Measurements from ENCODE around the gene CNTNAP5. TPM values are rescaled to one million over a fixed set of nuclear protein-coding genes. Genes with fewer than 3 reads are reported as not detected.

The CNTNAP5 gene
- total RNA-seq, 1 experiment from 2014 or later = 0.48 TPM

GRCh38 chr2:124875627-124876244, 850.6 kb downstream of the CNTNAP5 start:
- no peak overlapping the region for H3K14ac ChIP-seq (ENCODE audit: insufficient read depth, low read length)
- H2AFZ ChIP-seq (ENCODE audit: low read length) = no peak overlapping the region
- no peaks in the 10 kb centered on the region for H3K9me3 ChIP-seq (ENCODE audit: control insufficient read depth, low read depth, low read length)
- no peak overlapping the region for H3K23ac ChIP-seq (ENCODE audit: insufficient read length, low read depth, low read length)
- H2BK15ac ChIP-seq (ENCODE audit: low read depth, low read length) = no peak overlapping the region
- H4K91ac ChIP-seq (ENCODE audit: insufficient read length, low read depth, low read length) = no peak overlapping the region
- Mint-ChIP-seq H3K27me3 (ENCODE audit: low read depth) (no peaks in the 10 kb centered on the region), H3K4me3 (no peak overlapping the region), H3K36me3 (ENCODE audit: insufficient read depth in 1 of 3, low read depth in 3 of 3) (no peaks in the 10 kb centered on the region; a peak in 1 of 7 replicates), H3K9me3 (no peaks in the 10 kb centered on the region; a peak in 1 of 5 replicates), H3K27ac (peak overlapping the region in 1 of 3 experiments; percentile 22; a peak in 1 of 7 replicates), H3K4me1 (peaks cover 1% of the 10 kb centered on the region in 2 experiments)
- no peak overlapping the region for H3K9ac ChIP-seq (ENCODE audit: extremely low read depth, insufficient read length, low read length)
- H3K27me3 ChIP-seq (ENCODE audit: insufficient read depth, low read length) = no peaks in the 10 kb centered on the region
- H3K4me2 ChIP-seq (ENCODE audit: insufficient read depth, insufficient read length, low read length) = no peak overlapping the region
- no peaks in the 10 kb centered on the region for H3K79me2 ChIP-seq (ENCODE audit: insufficient read depth, low read length)
- no peak overlapping the region for H4K5ac ChIP-seq (ENCODE audit: insufficient read length, low read depth, low read length)
- H3K56ac ChIP-seq (ENCODE audit: insufficient read length, low read depth, low read length) = no peak overlapping the region
- H2BK120ac ChIP-seq (ENCODE audit: low read depth, low read length, poor library complexity, severe bottlenecking) = no peak overlapping the region
- no peak overlapping the region for H3T11ph ChIP-seq (ENCODE audit: low read length)
- H4K20me1 ChIP-seq (ENCODE audit: control insufficient read depth, insufficient read depth, insufficient read length) = no peaks in the 10 kb centered on the region
- no peak overlapping the region for H4K8ac ChIP-seq (replicated peaks; ENCODE audit: insufficient read length, low read depth, low read length)
- H2BK12ac ChIP-seq (ENCODE audit: insufficient read length, low read depth, low read length) = no peak overlapping the region
- no peak overlapping the region for H2BK20ac ChIP-seq (ENCODE audit: low read depth, low read length, poor library complexity, severe bottlenecking)
- no peak overlapping the region for H3K27ac ChIP-seq (ENCODE audit: insufficient read length, low read depth, low read length)
- H3K23me2 ChIP-seq (ENCODE audit: insufficient read length, low read depth, low read length, poor library complexity, severe bottlenecking) = no peaks in the 10 kb centered on the region
- no peak overlapping the region for H2BK5ac ChIP-seq (ENCODE audit: insufficient read length, low read length)
- no CpG with 5 or more reads among the region's 3 CpGs for WGBS (ENCODE audit: extremely low coverage, insufficient read length, low lambda C conversion rate)
- no peak overlapping the region for H3K4ac ChIP-seq (ENCODE audit: low read depth, low read length)
- no peak for TF ChIP-seq CTCF (conservative IDR thresholded peaks at IDR 0.05)
- H3K4me1 ChIP-seq (ENCODE audit: insufficient read depth, low read length) = peaks cover 1% of the 10 kb centered on the region; the same call in 1 of the 2 replicates
- no peak overlapping the region for H2AK5ac ChIP-seq (ENCODE audit: insufficient read length, low read length)
- no peak for DNase-seq
- H3K79me1 ChIP-seq (ENCODE audit: insufficient read depth, low read depth, low read length, poor library complexity, severe bottlenecking) = no peaks in the 10 kb centered on the region
- no peak overlapping the region for H3K18ac ChIP-seq (ENCODE audit: insufficient read length, low read depth, low read length)
